Neural cell (in vitro differentiated cells): ENCODE measurements around the gene OTOG. TPM values are rescaled to one million over a fixed set of nuclear protein-coding genes. Genes with fewer than 3 reads are reported as not detected.

Experiments used
- H2AFZ ChIP-seq: fragments of 200-600, 300-800 bp; sonication (generic), shearing (Covaris generic); 2 replicates; pipeline ENCODE4 v1.6.0; 2014; ENCODE audit warnings: low read depth, mild to moderate bottlenecking, antibody characterized with exemption, low read length, moderate library complexity
- H3F3A ChIP-seq: fragments of 200-600 bp; shearing (Covaris generic); 2 replicates; pipeline ENCODE4 v1.6.1; 2016; ENCODE audit warnings: mild to moderate bottlenecking, moderate library complexity, mixed read lengths, antibody characterized with exemption, low read length; ENCODE audit not compliant: insufficient read depth, poor library complexity, severe bottlenecking
- H3K27ac ChIP-seq: fragments of 200-600, 300-800 bp; sonication (generic), shearing (Covaris generic); 2 replicates; pipeline ENCODE4 v1.5.1; 2014; ENCODE audit warnings: mild to moderate bottlenecking, low read length, moderate library complexity
- H3K27me3 ChIP-seq: fragments of 300-800, 200-600 bp; sonication (generic), shearing (Covaris generic); 2 replicates; pipeline ENCODE4 v1.6.0; 2014; ENCODE audit warnings: mild to moderate bottlenecking, low read depth, low read length, moderate library complexity; ENCODE audit not compliant: insufficient read depth
- H3K36me3 ChIP-seq: fragments of 300-800, 200-600 bp; sonication (generic), shearing (Covaris generic); 2 replicates; pipeline ENCODE4 v1.5.1; 2014; ENCODE audit warnings: mild to moderate bottlenecking, antibody characterized with exemption, low read length, moderate library complexity; ENCODE audit not compliant: insufficient read depth
- H3K4me2 ChIP-seq: fragments of 300-800, 200-600 bp; sonication (generic), shearing (Covaris generic); 2 replicates; pipeline ENCODE4 v1.6.0; 2014; ENCODE audit warnings: mild to moderate bottlenecking, low read length
- H3K4me3 ChIP-seq: fragments of 300-800, 200-600 bp; sonication (generic), shearing (Covaris generic); 2 replicates; pipeline ENCODE4 v1.5.1; 2014; ENCODE audit warnings: mild to moderate bottlenecking, low read length, moderate library complexity
- H3K79me2 ChIP-seq: fragments of 200-600 bp; shearing (Covaris generic); replicated peaks from 2 replicates; pipeline ENCODE4 v1.6.0; 2014; ENCODE audit warnings: mild to moderate bottlenecking, low read length, moderate library complexity; ENCODE audit not compliant: insufficient read depth
- H3K9ac ChIP-seq: fragments of 300-800, 200-600 bp; sonication (generic), shearing (Covaris generic); 2 replicates; pipeline ENCODE4 v1.6.1; 2016; ENCODE audit warnings: mild to moderate bottlenecking, low read length, mixed read lengths
- H3K9me2 ChIP-seq: fragments of 200-600 bp; shearing (Covaris generic); 2 replicates; pipeline ENCODE4 v1.6.1; 2016; ENCODE audit warnings: mild to moderate bottlenecking, low read length, mixed read lengths; ENCODE audit not compliant: insufficient read depth
- H3K9me3 ChIP-seq: fragments of 200-600, 300-800 bp; sonication (generic), shearing (Covaris generic); 2 replicates; pipeline ENCODE4 v1.6.1; 2016; ENCODE audit warnings: mild to moderate bottlenecking, mixed run types, low read length, moderate library complexity, mixed read lengths
- H4K20me1 ChIP-seq: fragments of 200-600 bp; shearing (Covaris generic); 2 replicates; pipeline ENCODE4 v1.6.1; 2016; ENCODE audit warnings: mild to moderate bottlenecking, mixed run types; ENCODE audit not compliant: insufficient read depth
- CTCF ChIP-seq: fragments of 450-650 bp; IDR thresholded peaks from 2 replicates; pipeline ENCODE4 v1.5.1; 2014; ENCODE audit warnings: antibody characterized with exemption, mild to moderate bottlenecking, moderate library complexity; ENCODE audit not compliant: poor library complexity, severe bottlenecking
- EP300 ChIP-seq: fragments of 450-650 bp; conservative IDR thresholded peaks from 2 replicates; pipeline ENCODE4 v1.6.1; 2014; ENCODE audit warnings: antibody characterized with exemption, mild to moderate bottlenecking, moderate library complexity; ENCODE audit not compliant: poor library complexity, severe bottlenecking
- EZH2 ChIP-seq: fragments of 200-600, 300-800 bp; shearing (Covaris generic), sonication (generic); IDR thresholded peaks from 2 replicates; pipeline ENCODE4 v1.6.1; 2014; ENCODE audit warnings: antibody characterized with exemption, low read length, borderline replicate concordance, mild to moderate bottlenecking; ENCODE audit not compliant: insufficient read depth, poor library complexity, severe bottlenecking
- MXI1 ChIP-seq: fragments of 450-650 bp; conservative IDR thresholded peaks from 2 replicates; pipeline ENCODE4 v1.6.1; 2014; ENCODE audit warnings: antibody characterized with exemption, mild to moderate bottlenecking; ENCODE audit not compliant: poor library complexity, severe bottlenecking
- POLR2AphosphoS5 ChIP-seq: IDR thresholded peaks from 2 replicates; pipeline ENCODE4 v1.6.1; 2012
- RAD21 ChIP-seq: fragments of 450-650 bp; conservative IDR thresholded peaks from 2 replicates; pipeline ENCODE4 v1.6.1; 2014; ENCODE audit warnings: antibody characterized with exemption, mild to moderate bottlenecking, moderate library complexity
- REST ChIP-seq: IDR thresholded peaks from 2 replicates; pipeline ENCODE4 v1.6.1; 2012; ENCODE audit warnings: borderline replicate concordance
- SMC3 ChIP-seq: fragments of 450-650 bp; conservative IDR thresholded peaks from 2 replicates; pipeline ENCODE4 v1.6.1; 2014; ENCODE audit warnings: antibody characterized with exemption, mild to moderate bottlenecking, moderate library complexity; ENCODE audit not compliant: poor library complexity
- TAF1 ChIP-seq: IDR thresholded peaks from 2 replicates; pipeline ENCODE4 v1.6.1; 2012; ENCODE audit warnings: low read depth
- polyA minus RNA-seq: library from RNA; depleted of rRNA, polyadenylated mRNA; stranded (reverse); fragments of >200 nt; gene quantifications from 2 replicates; pipeline ENCODE4 v1.2.3, GENCODE V29; 2014
- polyA plus RNA-seq: library from polyadenylated mRNA; depleted of rRNA; stranded (reverse); fragments of >200 nt; gene quantifications from 2 replicates; pipeline ENCODE4 v1.2.3, GENCODE V29; 2014

The OTOG gene, protein sequence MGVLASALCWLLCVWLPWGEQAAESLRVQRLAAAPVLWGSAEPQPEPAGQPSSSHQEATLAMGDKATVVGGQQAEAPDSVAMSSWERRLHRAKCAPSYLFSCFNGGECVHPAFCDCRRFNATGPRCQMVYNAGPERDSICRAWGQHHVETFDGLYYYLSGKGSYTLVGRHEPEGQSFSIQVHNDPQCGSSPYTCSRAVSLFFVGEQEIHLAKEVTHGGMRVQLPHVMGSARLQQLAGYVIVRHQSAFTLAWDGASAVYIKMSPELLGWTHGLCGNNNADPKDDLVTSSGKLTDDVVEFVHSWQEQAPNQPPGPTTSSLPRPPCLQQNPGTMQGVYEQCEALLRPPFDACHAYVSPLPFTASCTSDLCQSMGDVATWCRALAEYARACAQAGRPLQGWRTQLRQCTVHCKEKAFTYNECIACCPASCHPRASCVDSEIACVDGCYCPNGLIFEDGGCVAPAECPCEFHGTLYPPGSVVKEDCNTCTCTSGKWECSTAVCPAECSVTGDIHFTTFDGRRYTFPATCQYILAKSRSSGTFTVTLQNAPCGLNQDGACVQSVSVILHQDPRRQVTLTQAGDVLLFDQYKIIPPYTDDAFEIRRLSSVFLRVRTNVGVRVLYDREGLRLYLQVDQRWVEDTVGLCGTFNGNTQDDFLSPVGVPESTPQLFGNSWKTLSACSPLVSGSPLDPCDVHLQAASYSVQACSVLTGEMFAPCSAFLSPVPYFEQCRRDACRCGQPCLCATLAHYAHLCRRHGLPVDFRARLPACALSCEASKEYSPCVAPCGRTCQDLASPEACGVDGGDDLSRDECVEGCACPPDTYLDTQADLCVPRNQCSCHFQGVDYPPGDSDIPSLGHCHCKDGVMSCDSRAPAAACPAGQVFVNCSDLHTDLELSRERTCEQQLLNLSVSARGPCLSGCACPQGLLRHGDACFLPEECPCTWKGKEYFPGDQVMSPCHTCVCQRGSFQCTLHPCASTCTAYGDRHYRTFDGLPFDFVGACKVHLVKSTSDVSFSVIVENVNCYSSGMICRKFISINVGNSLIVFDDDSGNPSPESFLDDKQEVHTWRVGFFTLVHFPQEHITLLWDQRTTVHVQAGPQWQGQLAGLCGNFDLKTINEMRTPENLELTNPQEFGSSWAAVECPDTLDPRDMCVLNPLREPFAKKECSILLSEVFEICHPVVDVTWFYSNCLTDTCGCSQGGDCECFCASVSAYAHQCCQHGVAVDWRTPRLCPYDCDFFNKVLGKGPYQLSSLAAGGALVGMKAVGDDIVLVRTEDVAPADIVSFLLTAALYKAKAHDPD (N-terminal part only)
- polyA plus RNA-seq (0.08 TPM in 1 of 2 replicates, not detected in the other), polyA minus RNA-seq (not detected in 2 replicates)

DNA sequence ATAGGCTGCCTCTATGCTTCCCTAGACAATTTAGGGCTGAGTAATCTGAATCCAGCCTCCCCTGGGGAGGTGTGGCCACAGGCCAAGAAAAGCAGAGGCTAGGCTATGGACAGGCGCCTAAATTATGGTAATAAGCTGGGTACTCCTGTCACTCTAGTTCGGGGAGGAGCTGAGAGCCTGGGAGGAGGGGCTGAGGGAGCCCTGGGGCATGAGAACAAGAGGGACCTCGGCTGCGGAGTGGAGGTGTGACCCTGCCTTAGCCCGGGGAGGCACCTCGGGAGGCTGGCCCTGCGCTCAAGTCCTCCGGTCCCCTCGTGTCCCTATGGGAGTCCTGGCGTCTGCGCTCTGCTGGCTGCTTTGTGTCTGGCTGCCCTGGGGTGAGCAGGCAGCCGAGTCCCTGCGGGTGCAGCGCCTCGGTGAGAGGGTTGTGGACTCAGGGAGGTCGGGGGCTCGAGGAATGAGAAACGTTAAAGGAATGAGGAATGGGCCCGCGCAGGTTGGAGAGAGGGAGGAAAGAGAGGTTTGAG lies at the start of gene OTOG:
TSS of gene OTOG (plus strand) at position 209 of the 527 bp plus-strand sequence. CDS start at position 323, 114 bp downstream.
- H3K4me2 ChIP-seq: no peak within 1 kb of the TSS
- H3K9me3 ChIP-seq: no peaks in the 10 kb centered on the region
- no peaks in the 10 kb centered on the region for H3K27me3 ChIP-seq
- H3K79me2 ChIP-seq: no peaks in the 10 kb centered on the region
- H3K9me2 ChIP-seq: no peaks in the 10 kb centered on the region
- no peaks in the 10 kb centered on the region for H3K36me3 ChIP-seq
- no peak within 1 kb of the TSS for H3K4me3 ChIP-seq
- no peaks in the 10 kb centered on the region for H4K20me1 ChIP-seq
- H3F3A ChIP-seq: no peaks in the 10 kb centered on the region
- TF ChIP-seq TAF1: no peak
- no peak for TF ChIP-seq CTCF
- TF ChIP-seq POLR2AphosphoS5: no peak
- no peak for TF ChIP-seq RAD21
- no peak for TF ChIP-seq MXI1
- no peak within 1 kb of the TSS for H3K9ac ChIP-seq
- H3K27ac ChIP-seq: no peak within 1 kb of the TSS
- H2AFZ ChIP-seq: no peak within 1 kb of the TSS

DNA sequence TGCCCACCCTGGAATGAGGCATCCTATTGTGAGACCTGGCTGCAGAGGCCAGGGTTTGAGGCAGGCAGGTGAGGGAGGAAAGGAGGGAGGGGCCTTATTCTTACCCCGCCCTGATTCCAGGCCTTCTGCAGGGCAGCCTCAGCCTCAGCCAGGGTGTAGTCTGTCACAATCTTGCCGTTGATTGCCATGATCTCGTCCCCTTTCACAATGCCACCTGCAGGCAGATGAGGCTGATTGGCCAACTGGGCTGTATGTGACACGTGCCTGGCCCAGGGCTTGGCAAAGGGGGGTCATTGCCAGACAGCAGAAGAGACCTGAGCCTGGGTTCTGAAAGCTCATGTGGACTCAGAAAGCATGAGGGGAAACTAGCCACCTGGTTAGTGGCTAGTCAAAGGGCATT lies 49.0 kb upstream of the OTOG start:
- no peaks in the 10 kb centered on the region for H3K27me3 ChIP-seq
- no peak overlapping the region for H3K4me2 ChIP-seq
- no peak overlapping the region for H3K9ac ChIP-seq
- H3K9me2 ChIP-seq: no peaks in the 10 kb centered on the region
- no peaks in the 10 kb centered on the region for H4K20me1 ChIP-seq
- no peak overlapping the region for H2AFZ ChIP-seq
- H3K9me3 ChIP-seq: no peaks in the 10 kb centered on the region
- no peaks in the 10 kb centered on the region for H3F3A ChIP-seq
- H3K4me3 ChIP-seq: no peak overlapping the region
- no peaks in the 10 kb centered on the region for H3K79me2 ChIP-seq
- H3K27ac ChIP-seq: no peak overlapping the region
- no peaks in the 10 kb centered on the region for H3K36me3 ChIP-seq
- no peak for TF ChIP-seq POLR2AphosphoS5
- TF ChIP-seq MXI1: no peak
- no peak for TF ChIP-seq EP300
- no peak for TF ChIP-seq EZH2
- no peak for TF ChIP-seq CTCF
- TF ChIP-seq TAF1: no peak
- TF ChIP-seq SMC3: no peak
- TF ChIP-seq RAD21: no peak
- TF ChIP-seq REST: no peak
